Measurements from ENCODE around the gene BPHL.
"Not testable (repeated sequence)": the region's sequence is repeated elsewhere in the genome, so short reads cannot be mapped to it uniquely, and the experiment has no call there.

The BPHL gene

GRCh38 chr6:3118353-3119039, at the start of gene BPHL:
Gene BPHL, plus strand, starts transcription at chr6:3118711. Its CDS starts 30 bp downstream, at chr6:3118741.
- peak; percentile 99 to 100 (median 99) for DNase-seq (ENCODE audit: low read depth in 3 of 3)

- DNase-seq (ENCODE audit: low read depth in 3 of 3), result no peak
Measured at GRCh38 chr6:3071568-3071967, 46.9 kb upstream of the BPHL start.

- no peak for DNase-seq (ENCODE audit: low read depth in 3 of 3)
Measured at GRCh38 chr6:3072798-3073197, 45.7 kb upstream of the BPHL start.

GRCh38 chr6:3073382-3073781, 45.1 kb upstream of the BPHL start:
- no peak for DNase-seq (ENCODE audit: low read depth in 3 of 3)

GRCh38 chr6:3075772-3076113, 42.8 kb upstream of the BPHL start:
- no peak for DNase-seq (ENCODE audit: low read depth in 3 of 3)

GRCh38 chr6:3076320-3076719, 42.2 kb upstream of the BPHL start:
- DNase-seq (ENCODE audit: low read depth in 3 of 3), result no peak

GRCh38 chr6:3077430-3077829, 41.1 kb upstream of the BPHL start:
- DNase-seq (ENCODE audit: low read depth in 3 of 3), result no peak

- DNase-seq (ENCODE audit: low read depth in 3 of 3), result not testable (repeated sequence)
Measured at GRCh38 chr6:3078952-3079351, 39.6 kb upstream of the BPHL start.

GRCh38 chr6:3079682-3080081, 38.8 kb upstream of the BPHL start:
- no peak for DNase-seq (ENCODE audit: low read depth in 3 of 3)

GRCh38 chr6:3081960-3082359, 36.6 kb upstream of the BPHL start:
- no peak for DNase-seq (ENCODE audit: low read depth in 3 of 3)

GRCh38 chr6:3085074-3085473, 33.4 kb upstream of the BPHL start:
- DNase-seq (ENCODE audit: low read depth in 3 of 3), result no peak

GRCh38 chr6:3086282-3086946, 32.1 kb upstream of the BPHL start:
- DNase-seq (ENCODE audit: low read depth in 3 of 3), result no peak

- DNase-seq (ENCODE audit: low read depth in 3 of 3), result no peak
Measured at GRCh38 chr6:3088446-3088845, 30.1 kb upstream of the BPHL start.

- DNase-seq (ENCODE audit: low read depth in 3 of 3), result no peak
Measured at GRCh38 chr6:3088968-3089367, 29.5 kb upstream of the BPHL start.

GRCh38 chr6:3090013-3090412, 28.5 kb upstream of the BPHL start:
- no peak for DNase-seq (ENCODE audit: low read depth in 3 of 3)

GRCh38 chr6:3094815-3095214, 23.7 kb upstream of the BPHL start:
- no peak for DNase-seq (ENCODE audit: low read depth in 3 of 3)

- no peak for DNase-seq (ENCODE audit: low read depth in 3 of 3)
Measured at GRCh38 chr6:3102875-3103274, 15.6 kb upstream of the BPHL start.

GRCh38 chr6:3108746-3109414, 9.6 kb upstream of the BPHL start:
- no peak for DNase-seq (ENCODE audit: low read depth in 3 of 3)

GRCh38 chr6:3109761-3110160, 8.8 kb upstream of the BPHL start:
- no peak for DNase-seq (ENCODE audit: low read depth in 3 of 3)

GRCh38 chr6:3114377-3114776, 4.1 kb upstream of the BPHL start:
- no peak for DNase-seq (ENCODE audit: low read depth in 3 of 3)

- no peak for DNase-seq (ENCODE audit: low read depth in 3 of 3)
Measured at GRCh38 chr6:3117912-3118352, 579 bp upstream of the BPHL start.

GRCh38 chr6:3119040-3119723, 671 bp downstream of the BPHL start:
- no peak for DNase-seq (ENCODE audit: low read depth in 3 of 3)

GRCh38 chr6:3120765-3121089, 2.2 kb downstream of the BPHL start:
- no peak for DNase-seq (ENCODE audit: low read depth in 3 of 3)

Data from stimulated activated CD4-positive, alpha-beta T cell treated with anti-CD3 and anti-CD28 coated beads, TNF-alpha, amount 100 ng/mL, for 24 hours (primary cell).